GM19328 (cell line): ENCODE results near the gene SPOCK1.
"Not testable (repeated sequence)": the region's sequence is repeated elsewhere in the genome, so short reads cannot be mapped to it uniquely, and the experiment has no call there.

Experiments used
- ATAC-seq: cut with Tn5 transposase; IDR thresholded peaks from one replicate; pipeline ENCODE4 v1.9.1; 2021; ENCODE audit warnings: mild to moderate bottlenecking, moderate library complexity; ENCODE audit not compliant: unreplicated experiment

Gene SPOCK1

DNA sequence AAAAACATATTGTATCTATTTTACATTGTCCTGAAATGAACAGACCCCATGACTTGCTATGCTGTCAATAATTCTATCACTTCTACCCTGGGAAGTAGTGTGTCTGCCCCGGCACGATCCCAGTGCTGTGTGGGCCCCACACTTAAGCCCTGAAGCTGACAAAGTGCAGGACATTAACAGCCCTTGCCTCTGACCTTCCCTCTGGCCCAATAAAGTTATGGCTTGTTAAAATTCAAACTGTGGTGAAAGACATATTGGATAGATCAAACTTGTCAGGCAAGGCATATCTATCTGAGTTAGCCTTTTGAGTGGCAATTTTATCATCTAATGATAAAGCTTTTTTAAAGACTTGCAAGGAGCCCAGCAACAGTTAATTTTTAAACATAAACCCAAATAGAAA is 229.2 kb downstream of the SPOCK1 start:
- no peak for ATAC-seq

DNA sequence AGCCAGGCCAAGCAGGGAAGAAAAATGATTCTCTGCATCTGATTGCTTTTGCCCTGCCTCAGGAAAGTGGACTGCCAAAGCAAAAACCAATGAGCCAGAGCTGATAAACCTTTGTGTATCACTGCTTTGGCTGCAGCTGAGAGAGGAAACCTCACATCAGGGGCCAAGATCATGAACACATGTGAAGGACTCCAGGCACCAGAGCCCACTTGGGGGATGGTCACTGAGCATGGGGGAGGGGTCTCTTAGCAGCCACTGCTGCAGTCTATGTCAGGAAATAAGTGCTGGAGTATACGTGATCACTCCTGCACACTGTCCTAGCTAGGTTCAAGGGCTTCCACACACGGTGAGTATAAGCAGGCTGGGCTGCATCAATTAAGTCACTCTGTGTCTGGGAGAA is 229.9 kb downstream of the SPOCK1 start:
- ATAC-seq = no peak

DNA sequence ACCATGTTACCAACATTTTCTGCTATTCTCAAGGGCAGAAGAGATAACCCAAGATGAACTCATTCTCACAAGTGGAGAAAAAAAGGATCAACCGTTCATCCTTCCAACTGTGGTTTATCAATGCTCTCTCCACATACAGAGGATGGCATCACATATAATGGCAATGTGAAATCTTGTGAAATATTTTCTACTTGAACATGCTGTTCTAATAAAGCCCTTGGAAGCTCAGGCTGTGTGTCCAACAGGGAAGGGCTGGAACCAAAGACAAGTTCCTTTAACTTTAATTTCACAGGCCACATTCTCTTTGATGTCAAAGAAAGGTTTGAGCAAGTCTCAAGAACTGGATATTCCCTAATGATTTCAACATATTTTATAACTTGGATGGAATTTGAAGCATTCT is 230.5 kb downstream of the SPOCK1 start:
- ATAC-seq = no peak

DNA sequence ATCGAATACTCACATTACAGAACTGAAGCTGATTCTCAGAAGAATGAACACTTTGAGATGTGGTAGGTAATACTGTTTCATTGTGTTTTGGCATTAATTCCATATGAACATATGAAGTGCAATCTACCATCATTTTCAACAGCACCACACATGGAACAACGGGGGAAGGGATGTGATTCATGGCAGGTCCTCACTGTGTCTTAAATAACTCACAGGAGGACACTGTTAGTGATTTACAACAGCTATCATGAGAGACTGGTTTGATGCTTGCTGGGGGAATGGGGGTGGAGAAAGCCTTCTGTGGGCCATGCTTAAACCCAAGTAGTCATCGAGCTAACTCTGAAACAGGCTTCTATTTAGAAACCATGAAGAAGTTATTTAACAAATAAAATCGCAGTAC is 232.9 kb downstream of the SPOCK1 start:
- no peak for ATAC-seq

- no peak for ATAC-seq
Measured at GRCh38 chr5:137265457-137265856, 233.7 kb downstream of the SPOCK1 start.

GRCh38 chr5:137264573-137264972 is 234.6 kb downstream of the SPOCK1 start:
- no peak for ATAC-seq

DNA sequence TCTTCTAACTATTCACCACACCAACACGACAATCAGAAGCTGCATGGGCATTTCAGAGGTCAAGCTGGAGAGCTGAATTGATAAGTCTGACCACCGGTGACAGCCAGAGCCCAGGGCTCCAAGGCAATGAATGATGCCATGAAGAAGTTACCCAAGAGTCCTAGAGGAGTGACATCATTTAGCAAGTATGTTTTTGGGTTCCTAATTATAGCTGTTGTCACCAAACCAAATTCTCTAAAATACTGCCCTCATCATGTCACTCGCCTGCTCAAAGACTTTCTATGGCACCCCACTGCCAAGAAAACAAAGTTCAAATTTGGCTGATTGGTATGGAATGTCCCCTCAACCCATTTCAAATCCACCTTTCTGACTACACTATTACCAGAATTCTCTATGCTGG is 235.1 kb downstream of the SPOCK1 start:
- ATAC-seq = no peak

- ATAC-seq = no peak
Measured at GRCh38 chr5:137263371-137264005, 235.6 kb downstream of the SPOCK1 start.

DNA sequence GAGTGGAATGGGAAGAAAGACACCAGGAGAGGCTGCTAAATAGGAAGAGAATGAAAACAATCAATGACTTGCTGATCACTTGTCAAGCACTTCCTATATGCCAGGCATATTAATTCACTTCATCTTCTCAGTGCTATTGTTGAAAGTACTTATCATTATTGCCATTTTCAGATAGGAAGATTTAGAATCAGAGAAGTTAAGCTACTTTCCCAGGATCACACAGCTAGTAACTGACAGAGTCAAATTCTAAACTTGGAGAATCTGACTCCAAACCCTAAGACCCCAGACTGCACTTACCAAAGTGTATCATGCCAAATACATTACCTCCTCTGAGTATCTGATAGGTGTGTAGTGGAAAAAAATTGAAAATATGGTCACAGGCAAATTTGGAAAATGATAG is 236.3 kb downstream of the SPOCK1 start:
- no peak for ATAC-seq

DNA sequence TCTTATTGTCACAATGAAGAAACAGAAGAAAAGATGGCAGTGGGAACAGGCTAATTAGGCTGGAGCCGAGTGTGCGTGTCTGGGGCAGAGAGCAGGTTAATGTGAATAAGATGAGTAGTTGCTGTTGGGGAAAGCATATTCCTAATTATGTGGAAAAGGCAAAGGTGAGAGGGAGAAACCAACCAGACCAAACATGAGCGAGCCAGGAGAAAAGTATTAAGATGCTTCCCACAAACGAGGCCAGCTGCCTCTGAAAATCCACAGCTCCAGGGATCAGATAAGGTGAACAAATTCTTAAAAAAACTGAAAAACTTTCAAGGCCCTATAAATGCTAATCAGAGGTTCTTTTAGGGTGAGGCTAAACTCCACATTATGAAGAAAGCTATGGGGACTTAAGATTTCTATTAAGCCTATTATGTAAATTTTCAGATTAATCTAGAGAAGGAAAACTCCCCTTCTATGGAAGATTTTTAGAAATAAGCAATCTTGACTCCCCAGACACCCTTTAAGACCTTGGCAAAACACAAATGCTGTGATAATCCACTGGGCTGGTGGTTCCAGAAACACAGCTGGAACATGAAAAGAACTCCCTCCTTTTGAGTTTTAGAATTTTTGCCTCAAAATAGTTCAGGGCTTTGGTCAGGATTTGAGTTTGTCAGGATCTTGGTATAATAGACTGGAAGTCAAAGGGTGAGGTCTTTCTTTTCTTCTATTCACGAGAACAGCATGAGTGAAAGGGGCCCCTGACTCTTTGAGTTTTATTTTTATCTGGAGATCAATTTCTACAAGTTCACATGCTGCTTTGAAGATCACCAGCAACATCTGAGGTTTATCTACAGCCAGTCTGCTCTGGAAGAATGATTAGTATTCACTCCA is 238.1 kb downstream of the SPOCK1 start:
- no peak for ATAC-seq

DNA sequence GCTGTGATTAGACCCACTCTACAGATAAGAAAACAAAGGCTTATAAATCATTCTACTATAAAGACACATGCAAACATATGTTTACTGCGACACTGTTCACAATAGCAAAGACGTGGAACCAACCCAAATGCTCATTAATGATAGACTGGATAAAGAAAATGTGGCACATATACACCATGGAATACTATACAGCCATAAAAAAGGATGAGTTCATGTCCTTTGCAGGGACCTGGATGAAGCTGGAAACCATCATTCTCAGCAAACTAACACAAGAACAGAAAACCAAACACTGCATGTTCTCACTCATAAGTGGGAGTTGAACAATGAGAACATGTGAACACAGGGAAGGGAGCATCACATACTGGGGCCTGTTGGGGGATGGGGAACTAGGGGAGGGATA is 240.0 kb downstream of the SPOCK1 start:
- not testable (repeated sequence) for ATAC-seq

DNA sequence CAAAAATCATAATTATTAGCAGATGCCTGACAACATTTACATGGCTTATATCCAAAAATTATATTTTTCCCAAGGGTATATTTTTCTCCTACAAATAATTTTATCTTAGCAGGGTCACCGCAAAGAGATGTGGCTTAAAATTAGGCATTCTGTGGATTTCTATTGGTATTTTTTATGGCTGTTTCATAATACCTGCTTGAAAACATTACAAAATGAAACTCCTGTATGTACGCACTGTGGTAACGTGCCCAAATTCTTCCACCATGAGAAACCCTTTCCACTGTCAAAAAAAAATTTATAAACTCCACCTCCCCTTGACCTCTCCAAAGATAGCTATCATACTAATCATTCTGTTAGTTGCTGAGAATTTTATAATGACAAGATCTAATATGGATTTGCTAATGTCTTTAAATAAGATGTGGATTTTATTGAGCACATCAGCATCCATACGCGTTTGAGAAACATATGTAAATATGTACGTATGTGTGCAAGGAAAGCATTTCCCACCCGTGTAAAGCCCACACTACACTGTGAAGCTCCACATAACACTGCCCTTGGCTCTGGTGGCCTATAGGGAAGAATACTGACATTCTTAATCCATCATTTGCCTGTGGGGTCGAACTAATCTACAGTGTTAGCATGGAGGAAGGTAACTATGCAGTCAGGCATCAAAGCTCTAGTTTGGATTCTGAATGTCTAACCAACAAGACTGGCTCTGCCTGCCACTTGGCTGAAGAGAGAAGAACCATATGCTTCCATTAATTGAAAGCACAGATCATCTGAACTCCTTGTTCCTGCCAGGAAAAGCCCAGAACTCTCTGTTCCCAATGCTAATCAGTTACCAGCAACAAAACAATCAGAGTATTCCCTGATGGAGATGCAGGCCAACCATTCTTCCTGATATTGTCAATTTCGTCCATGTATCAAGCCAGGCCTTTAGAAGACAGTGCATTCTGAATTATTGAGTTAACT is 244.7 kb downstream of the SPOCK1 start:
- ATAC-seq = no peak

GRCh38 chr5:137252512-137252911 is 246.6 kb downstream of the SPOCK1 start:
- ATAC-seq = no peak

GRCh38 chr5:137250421-137250820 is 248.7 kb downstream of the SPOCK1 start:
- ATAC-seq = no peak

DNA sequence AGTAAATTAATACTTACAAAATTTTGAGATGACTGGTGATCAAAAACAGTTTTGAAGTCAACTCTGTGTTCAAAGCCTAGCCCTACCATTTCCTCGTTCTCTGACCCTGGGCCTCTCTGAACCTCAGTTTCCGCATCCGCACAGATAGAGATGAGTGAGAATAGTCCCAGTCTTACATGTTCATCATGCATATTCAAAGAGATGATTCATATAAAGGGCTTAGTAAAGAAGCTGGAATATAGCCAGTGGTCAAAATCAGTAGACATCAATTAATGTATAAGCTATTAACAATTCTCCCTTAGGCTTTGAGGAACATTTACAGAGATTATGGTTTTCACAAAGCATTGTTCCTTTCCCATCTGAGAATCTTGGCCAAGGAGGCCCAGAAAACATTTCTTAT is 250.6 kb downstream of the SPOCK1 start:
- ATAC-seq = no peak

GRCh38 chr5:137245438-137245837 is 253.7 kb downstream of the SPOCK1 start:
- ATAC-seq = no peak

DNA sequence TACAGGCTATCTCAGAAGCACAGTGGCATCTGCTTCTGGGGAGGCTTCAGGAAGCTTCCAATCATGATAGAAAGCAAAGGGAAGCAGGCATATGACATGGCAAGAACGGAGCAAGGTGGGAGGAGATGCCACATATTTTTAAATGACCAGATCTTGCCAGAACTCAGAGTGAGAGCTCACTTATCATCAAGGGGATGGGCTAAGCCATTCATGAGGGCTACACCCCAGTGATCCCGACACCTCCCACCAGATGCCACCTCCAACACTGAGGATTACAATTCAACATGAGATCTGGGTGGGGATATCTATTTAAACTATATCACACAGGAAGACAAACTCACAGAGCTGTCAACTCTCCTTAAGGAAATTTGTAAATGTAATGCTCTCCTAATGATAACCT is 258.8 kb downstream of the SPOCK1 start:
- no peak for ATAC-seq

DNA sequence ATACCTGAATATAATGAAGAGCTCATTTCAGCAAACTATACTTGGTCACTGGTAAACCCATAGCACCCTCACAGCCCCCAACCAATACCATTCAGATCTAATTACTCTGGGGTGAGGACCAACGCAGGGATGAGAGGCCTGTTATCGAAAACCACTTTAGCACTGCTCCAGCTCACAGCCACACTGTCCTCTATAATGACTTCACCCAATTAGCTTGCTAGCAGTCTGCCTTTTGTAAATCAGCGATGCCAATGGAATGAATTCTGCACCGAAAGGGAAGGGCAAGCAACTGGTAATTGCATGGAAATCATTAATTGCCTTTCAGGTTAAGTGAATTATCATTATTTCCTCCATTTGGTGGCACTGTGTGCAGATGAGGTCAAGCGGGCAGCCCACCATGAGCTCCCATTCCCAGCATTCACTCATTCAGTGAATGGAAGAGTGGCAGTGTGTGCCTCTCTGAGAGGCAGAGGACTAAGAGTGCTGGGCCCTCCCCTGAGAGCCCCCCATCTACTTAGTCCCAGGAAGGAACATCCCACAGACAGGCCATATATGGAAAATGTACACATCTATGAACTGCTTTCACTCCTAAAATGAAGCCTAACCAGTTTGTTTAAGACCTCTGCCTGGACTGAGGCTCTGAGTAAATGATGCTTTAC is 262.1 kb downstream of the SPOCK1 start:
- no peak for ATAC-seq

DNA sequence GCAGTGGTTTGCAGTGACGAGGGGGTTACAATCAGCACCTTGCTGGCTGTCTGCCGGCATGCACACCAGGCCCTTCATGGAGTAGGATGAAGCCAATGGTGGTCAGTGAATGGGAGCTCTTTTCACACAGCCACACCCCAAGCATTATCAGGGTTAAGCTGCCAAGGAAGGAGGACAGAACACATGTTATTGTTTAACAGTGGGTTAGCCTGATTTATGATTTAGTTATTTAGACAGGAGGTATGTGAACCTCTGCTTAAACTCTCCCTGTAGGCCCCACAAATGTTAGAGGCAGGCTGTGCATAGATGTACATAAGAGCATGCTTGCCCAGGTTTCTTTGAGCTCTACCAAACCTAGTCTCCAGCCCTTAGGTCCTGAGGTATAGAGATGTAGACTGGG is 262.9 kb downstream of the SPOCK1 start:
- ATAC-seq = no peak

DNA sequence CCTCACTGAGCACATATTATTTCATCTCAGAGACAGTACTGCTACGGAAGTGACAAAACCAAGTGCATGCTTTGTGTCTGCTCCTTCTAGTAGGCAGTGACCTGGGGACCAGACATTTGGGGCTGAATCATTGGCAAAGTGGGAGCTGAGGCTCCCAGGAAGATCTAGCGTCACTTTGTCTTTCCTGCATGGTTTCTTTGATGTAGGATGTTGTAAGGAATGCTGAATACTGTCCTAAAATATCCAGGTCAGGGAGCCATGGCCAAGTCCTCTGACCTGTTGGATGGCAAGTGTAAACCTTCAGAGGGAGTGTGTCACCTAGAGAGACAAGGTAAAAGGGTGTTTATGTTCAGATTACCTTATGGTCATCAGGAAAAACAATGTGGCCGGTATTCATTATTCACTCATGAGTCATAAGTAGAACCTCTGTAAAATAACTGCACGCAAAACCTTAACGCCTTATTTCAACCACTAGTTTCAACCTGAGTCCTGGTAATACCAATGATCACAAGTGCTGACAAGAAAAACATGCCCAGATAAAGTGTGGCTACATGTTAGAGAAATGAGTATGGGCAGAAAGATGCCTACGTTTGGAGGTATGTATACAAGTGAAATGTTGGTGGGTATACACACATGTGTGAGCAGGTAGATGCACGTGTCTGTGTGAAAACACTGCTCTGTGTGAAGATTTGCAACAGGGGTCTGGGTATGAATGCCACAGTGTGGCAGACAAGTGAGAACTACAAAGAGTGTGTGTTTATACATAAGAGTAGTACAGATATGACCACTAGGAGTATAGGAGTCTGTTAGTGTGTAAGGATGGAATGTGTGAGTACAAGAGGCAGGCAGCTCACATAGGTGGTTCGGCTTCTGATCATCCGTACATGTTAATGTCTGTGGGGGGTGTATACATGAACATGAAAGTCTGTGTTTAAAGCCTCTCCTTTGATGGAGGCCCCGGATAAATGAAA is 263.9 kb downstream of the SPOCK1 start:
- no peak for ATAC-seq
